Measurements from ENCODE around the gene ARHGEF7.

GRCh38 chr13:111302045-111302726, 187.1 kb downstream of the ARHGEF7 start:
- TF ChIP-seq CTCF (IDR thresholded peaks at IDR 0.05; ENCODE audit: poor library complexity) (no peak), EZH2phosphoT487 (IDR thresholded peaks at IDR 0.05; ENCODE audit: low read depth, severe bottlenecking, unreplicated experiment) (no peak)
